A673 (cell line): ENCODE data around the gene ZNF385B. TPM values are rescaled to one million over a fixed set of nuclear protein-coding genes. Genes with fewer than 3 reads are reported as not detected.
"Not testable (repeated sequence)": the region's sequence is repeated elsewhere in the genome, so short reads cannot be mapped to it uniquely, and the experiment has no call there.

Experiments
- BruUV-seq: library from RNA; stranded (reverse); fragments of 400-500 nt; replicated peaks from 2 replicates; lab custom pipeline; 2021; lab: Mats Ljungman, UMichigan
- CTCF ChIA-PET: fragments of 300-600 bp; sonication (Branson Sonifier 250); formaldehyde crosslinking; loops from one replicate; lab custom pipeline; 2022; ENCODE audit warnings: antibody characterized with exemption; lab: Charles Lee
- POLR2A ChIA-PET: fragments of 300-600 bp; sonication (Branson Sonifier 250); formaldehyde crosslinking; loops from one replicate; lab custom pipeline; 2022; ENCODE audit warnings: antibody characterized with exemption; ENCODE audit not compliant: low non-redundant PET; lab: Charles Lee
- DNase-seq: peaks from one replicate; pipeline ENCODE4 v3.0.0-alpha.2; 2015; ENCODE audit warnings: low spot score
- H3K27ac ChIP-seq: fragments of 200-600 bp; sonication (generic); 2 replicates; pipeline ENCODE4 v1.5.1; 2016; ENCODE audit warnings: mixed run types, low read depth, mild to moderate bottlenecking, mixed read lengths, antibody characterized with exemption, low read length; ENCODE audit not compliant: poor library complexity, severe bottlenecking
- H3K27me3 ChIP-seq: fragments of 200-600 bp; sonication (generic); replicated peaks from 2 replicates; pipeline ENCODE4 v1.6.1; 2017; ENCODE audit warnings: mixed run types, low read depth, mild to moderate bottlenecking, mixed read lengths, antibody characterized with exemption, low read length; ENCODE audit not compliant: insufficient read depth, poor library complexity
- H3K36me3 ChIP-seq: fragments of 200-600 bp; sonication (generic); 2 replicates; pipeline ENCODE4 v1.6.1; 2016; ENCODE audit warnings: mixed run types, mild to moderate bottlenecking, mixed read lengths, antibody characterized with exemption, low read length; ENCODE audit not compliant: insufficient read depth, poor library complexity, severe bottlenecking
- H3K4me1 ChIP-seq: fragments of 200-600 bp; sonication (generic); 2 replicates; pipeline ENCODE4 v1.6.1; 2017; ENCODE audit warnings: mixed run types, mild to moderate bottlenecking, mixed read lengths, antibody characterized with exemption, low read length; ENCODE audit not compliant: insufficient read depth, poor library complexity, severe bottlenecking
- H3K4me3 ChIP-seq: fragments of 200-600 bp; sonication (generic); 2 replicates; pipeline ENCODE4 v1.5.1; 2016; ENCODE audit warnings: low read depth, mixed run types, mild to moderate bottlenecking, mixed read lengths, low read length; ENCODE audit not compliant: poor library complexity, severe bottlenecking
- H3K9me3 ChIP-seq: fragments of 200-600 bp; sonication (generic); 2 replicates; pipeline ENCODE4 v1.6.1; 2016; ENCODE audit warnings: mixed run types, low read depth, mild to moderate bottlenecking, mixed read lengths, antibody characterized with exemption, low read length; ENCODE audit not compliant: poor library complexity, severe bottlenecking
- CTCF ChIP-seq: fragments of 300-800, 200-600 bp; sonication (generic); conservative IDR thresholded peaks from 2 replicates; pipeline ENCODE4 v1.5.1; 2017; ENCODE audit warnings: low read depth, mild to moderate bottlenecking, antibody characterized with exemption, low read length, moderate library complexity, mixed read lengths
- EZH2 ChIP-seq: fragments of 200-600 bp; sonication (generic); IDR thresholded peaks from 2 replicates; pipeline ENCODE4 v1.6.1; 2017; ENCODE audit warnings: borderline replicate concordance, low read depth, mild to moderate bottlenecking, mixed read lengths, antibody characterized with exemption, low read length; ENCODE audit not compliant: poor library complexity, severe bottlenecking
- intact Hi-C: fragments of 100-400 bp; cut with micrococcal nuclease; formaldehyde crosslinking; loops from one replicate; pipeline ENCODE4 v1.10.0; 2022; ENCODE audit not compliant: unreplicated experiment
- total RNA-seq: library from RNA; stranded (reverse); gene quantifications from 2 replicates; pipeline ENCODE4 v1.2.3, GENCODE V29; 2021

ZNF385B gene
- total RNA-seq, 1 experiment from 2014 or later: not detected

- TF ChIP-seq CTCF (no peak), EZH2 (no peak)
- H3K27ac ChIP-seq: no peak overlapping the region
- H3K27me3 ChIP-seq: peaks cover 3% of the 10 kb centered on the region
- ChIA-PET CTCF (no interaction called here), POLR2A (interaction anchor here (0.6 kb wide), 1 partner anchor 291 kb away, joined by 3 read pairs; no protein-coding TSS in a partner anchor)
- no peaks in the 10 kb centered on the region for H3K36me3 ChIP-seq
- no TSS peak for BruUV-seq
- H3K4me1 ChIP-seq: no peaks in the 10 kb centered on the region
- intact Hi-C loops: no loop called here
- DNase-seq: no peak
- no peaks in the 10 kb centered on the region for H3K9me3 ChIP-seq
- no peak overlapping the region for H3K4me3 ChIP-seq
Measured at GRCh38 chr2:179788104-179788503, 73.3 kb downstream of the ZNF385B start.

GRCh38 chr2:179787601-179788000, 73.8 kb downstream of the ZNF385B start:
- no peak for DNase-seq
- ChIA-PET POLR2A (interaction anchor here (0.6 kb wide), 1 partner anchor 291 kb away, joined by 3 read pairs; no protein-coding TSS in a partner anchor), CTCF (no interaction called here)
- Histone ChIP-seq H3K4me3 (no peak overlapping the region), H3K9me3 (no peaks in the 10 kb centered on the region), H3K27me3 (peaks cover 3% of the 10 kb centered on the region), H3K4me1 (no peaks in the 10 kb centered on the region), H3K27ac (no peak overlapping the region), H3K36me3 (no peaks in the 10 kb centered on the region)
- intact Hi-C loops: no loop called here
- TF ChIP-seq CTCF (no peak), EZH2 (no peak)
- no TSS peak for BruUV-seq

- no TSS peak for BruUV-seq
- Histone ChIP-seq H3K36me3 (no peaks in the 10 kb centered on the region), H3K4me3 (no peak overlapping the region), H3K9me3 (no peaks in the 10 kb centered on the region), H3K27ac (no peak overlapping the region), H3K27me3 (peaks cover 3% of the 10 kb centered on the region), H3K4me1 (no peaks in the 10 kb centered on the region)
- intact Hi-C loops: no loop called here
- POLR2A ChIA-PET: no interaction called here
- no peak for DNase-seq
- TF ChIP-seq CTCF (no peak), EZH2 (no peak)
- CTCF ChIA-PET: no interaction called here
Measured at GRCh38 chr2:179785902-179786301, 75.5 kb downstream of the ZNF385B start.

- H3K4me3 ChIP-seq, H3K27ac ChIP-seq, POLR2A ChIA-PET, DNase-seq, H3K27me3 ChIP-seq, BruUV-seq, H3K4me1 ChIP-seq, H3K9me3 ChIP-seq, H3K36me3 ChIP-seq, CTCF ChIA-PET, intact Hi-C loops: not testable (repeated sequence)
Measured at GRCh38 chr2:179782346-179782745, 79.1 kb downstream of the ZNF385B start.
